Measurements from ENCODE around the gene DIDO1. TPM values are rescaled to one million over a fixed set of nuclear protein-coding genes. Genes with fewer than 3 reads are reported as not detected.

Gene DIDO1
- total RNA-seq, 2 experiments from 2014 or later: 45.9 to 47.4 TPM

- peaks cover 52% of the 10 kb centered on the region for H3K36me3 Mint-ChIP-seq (ENCODE audit: low read depth)
- ChIA-PET CTCF (interaction anchor here (0.6 to 2.6 kb wide), 6 partner anchors 10 to 86 kb away, joined by 3 to 14 read pairs (median 4); no protein-coding TSS in a partner anchor), POLR2A (interaction anchor here (1.5 kb wide), 1 partner anchor 9 kb away, joined by 5 read pairs; no protein-coding TSS in a partner anchor)
- no peak for TF ChIP-seq CTCF (IDR thresholded peaks at IDR 0.05)
- no peak overlapping the region for H3K4me3 Mint-ChIP-seq
- DNase-seq (no peak), ATAC-seq (no peak)
- intact Hi-C loops (cut with micrococcal nuclease): no loop called here
- no peak overlapping the region for H3K27ac Mint-ChIP-seq
- peaks cover 24% of the 10 kb centered on the region for H3K4me1 Mint-ChIP-seq (ENCODE audit: low read depth)
- no peaks in the 10 kb centered on the region for H3K27me3 Mint-ChIP-seq
- no peaks in the 10 kb centered on the region for H3K9me3 Mint-ChIP-seq
Observed at GRCh38 chr20:62889411-62889810, 36.9 kb downstream of the DIDO1 start.

GRCh38 chr20:62888910-62889309 lies 37.4 kb downstream of the DIDO1 start:
- intact Hi-C loops (cut with micrococcal nuclease): no loop called here
- CTCF ChIA-PET: interaction anchor here (1.2 to 1.9 kb wide), 4 partner anchors 11 to 86 kb away, joined by 3 to 5 read pairs (median 4); no protein-coding TSS in a partner anchor
- DNase-seq: no peak
- H3K4me1 Mint-ChIP-seq (ENCODE audit: low read depth): peaks cover 24% of the 10 kb centered on the region
- H3K4me3 Mint-ChIP-seq: no peak overlapping the region
- POLR2A ChIA-PET: interaction anchor here (1.5 kb wide), 1 partner anchor 9 kb away, joined by 5 read pairs; no protein-coding TSS in a partner anchor
- ATAC-seq: no peak
- no peak for TF ChIP-seq CTCF (IDR thresholded peaks at IDR 0.05)
- H3K36me3 Mint-ChIP-seq (ENCODE audit: low read depth): peaks cover 47% of the 10 kb centered on the region
- no peaks in the 10 kb centered on the region for H3K9me3 Mint-ChIP-seq
- H3K27ac Mint-ChIP-seq: no peak overlapping the region
- no peaks in the 10 kb centered on the region for H3K27me3 Mint-ChIP-seq

- no peak for DNase-seq
- ATAC-seq: no peak
- Mint-ChIP-seq H3K4me3 (no peak overlapping the region), H3K9me3 (no peaks in the 10 kb centered on the region), H3K27me3 (no peaks in the 10 kb centered on the region), H3K4me1 (ENCODE audit: low read depth) (peaks cover 22% of the 10 kb centered on the region), H3K36me3 (ENCODE audit: low read depth) (peaks cover 42% of the 10 kb centered on the region), H3K27ac (no peak overlapping the region)
- intact Hi-C loops (cut with micrococcal nuclease): no loop called here
- ChIA-PET POLR2A (interaction anchor here (1.5 kb wide), 1 partner anchor 10 kb away, joined by 5 read pairs; no protein-coding TSS in a partner anchor), CTCF (interaction anchor here (1.2 to 1.9 kb wide), 5 partner anchors 11 to 87 kb away, joined by 3 to 5 read pairs (median 3); no protein-coding TSS in a partner anchor)
- no peak for TF ChIP-seq CTCF (IDR thresholded peaks at IDR 0.05)
Observed at GRCh38 chr20:62888406-62888805, 37.9 kb downstream of the DIDO1 start.

- ChIA-PET CTCF (interaction anchor here (0.7 to 1.9 kb wide), 6 partner anchors 13 to 85 kb away, joined by 3 to 6 read pairs (median 4); no protein-coding TSS in a partner anchor), POLR2A (interaction anchor here (1.1 kb wide), 1 partner anchor 11 kb away, joined by 3 read pairs; no protein-coding TSS in a partner anchor)
- ATAC-seq: no peak
- intact Hi-C loops (cut with micrococcal nuclease): no loop called here
- Mint-ChIP-seq H3K9me3 (no peaks in the 10 kb centered on the region), H3K27me3 (no peaks in the 10 kb centered on the region), H3K27ac (no peak overlapping the region), H3K4me1 (ENCODE audit: low read depth) (peaks cover 16% of the 10 kb centered on the region), H3K36me3 (ENCODE audit: low read depth) (peaks cover 38% of the 10 kb centered on the region), H3K4me3 (no peak overlapping the region)
- no peak for DNase-seq
- no peak for TF ChIP-seq CTCF (IDR thresholded peaks at IDR 0.05)
Observed at GRCh38 chr20:62887860-62888239, 38.5 kb downstream of the DIDO1 start.

- DNase-seq (peak; percentile 52), ATAC-seq (peak; percentile 59)
- peaks cover 11% of the 10 kb centered on the region for H3K4me1 Mint-ChIP-seq (ENCODE audit: low read depth)
- intact Hi-C loops (cut with micrococcal nuclease): no loop called here
- no peak overlapping the region for H3K27ac Mint-ChIP-seq
- H3K4me3 Mint-ChIP-seq: no peak overlapping the region
- POLR2A ChIA-PET: interaction anchor here (0.7 to 1.1 kb wide), 2 partner anchors 10 to 15 kb away, joined by 3 read pairs; no protein-coding TSS in a partner anchor
- CTCF ChIA-PET: interaction anchor here (0.7 to 1.6 kb wide), 5 partner anchors 12 to 85 kb away, joined by 3 to 6 read pairs (median 3); no protein-coding TSS in a partner anchor
- no peaks in the 10 kb centered on the region for H3K27me3 Mint-ChIP-seq
- TF ChIP-seq CTCF (IDR thresholded peaks at IDR 0.05): no peak
- peaks cover 33% of the 10 kb centered on the region for H3K36me3 Mint-ChIP-seq (ENCODE audit: low read depth)
- no peaks in the 10 kb centered on the region for H3K9me3 Mint-ChIP-seq
Observed at GRCh38 chr20:62887152-62887859, 39.0 kb downstream of the DIDO1 start.
